Right hindlimb (tissue), 1 donor: ENCODE data around the gene CIAO3.
A peak's percentile ranks its signal among the peaks of the same experiment; 100 is the strongest.

Experiments used
- DNase-seq: peaks from one replicate; pipeline ENCODE4 v3.0.0-alpha.2; 2018

Gene CIAO3

DNA sequence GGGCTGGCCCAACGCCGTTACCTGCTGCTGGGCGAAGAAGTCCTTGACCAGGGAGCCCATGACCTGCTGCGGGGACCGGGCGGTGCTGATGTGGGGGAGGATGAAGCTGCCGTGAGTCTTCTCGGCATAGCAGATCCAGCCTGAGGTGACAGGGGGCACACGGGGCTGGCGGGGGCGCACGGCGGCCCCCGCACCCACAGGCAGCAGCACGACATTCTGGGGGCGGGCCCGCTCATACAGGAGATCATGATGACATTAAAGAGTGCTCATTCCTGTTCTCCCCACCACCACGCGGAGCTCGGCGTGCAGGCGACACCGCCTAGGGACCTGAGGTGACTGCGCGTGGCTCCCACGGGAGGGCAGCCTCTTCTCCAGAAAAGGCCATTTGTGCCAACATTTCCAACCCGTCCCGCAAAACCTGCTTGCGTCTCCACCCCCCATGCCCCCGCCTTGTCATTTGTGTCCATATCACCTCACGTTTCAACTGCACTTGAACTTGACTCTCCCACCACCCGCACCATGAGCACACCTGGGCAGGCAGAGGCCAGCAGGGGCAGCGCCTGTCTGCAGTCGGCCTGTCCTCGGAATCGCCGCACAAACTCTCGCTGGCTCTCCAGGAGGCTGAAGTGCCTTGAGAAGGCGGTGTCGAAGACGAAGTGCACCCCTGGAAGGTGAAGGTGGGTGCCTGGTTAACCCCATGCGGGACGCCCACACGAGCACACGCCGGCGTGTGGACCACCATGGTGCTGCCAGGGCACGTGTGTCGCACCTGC, 6.4 kb downstream of the CIAO3 start:
- DNase-seq = no peak

DNA sequence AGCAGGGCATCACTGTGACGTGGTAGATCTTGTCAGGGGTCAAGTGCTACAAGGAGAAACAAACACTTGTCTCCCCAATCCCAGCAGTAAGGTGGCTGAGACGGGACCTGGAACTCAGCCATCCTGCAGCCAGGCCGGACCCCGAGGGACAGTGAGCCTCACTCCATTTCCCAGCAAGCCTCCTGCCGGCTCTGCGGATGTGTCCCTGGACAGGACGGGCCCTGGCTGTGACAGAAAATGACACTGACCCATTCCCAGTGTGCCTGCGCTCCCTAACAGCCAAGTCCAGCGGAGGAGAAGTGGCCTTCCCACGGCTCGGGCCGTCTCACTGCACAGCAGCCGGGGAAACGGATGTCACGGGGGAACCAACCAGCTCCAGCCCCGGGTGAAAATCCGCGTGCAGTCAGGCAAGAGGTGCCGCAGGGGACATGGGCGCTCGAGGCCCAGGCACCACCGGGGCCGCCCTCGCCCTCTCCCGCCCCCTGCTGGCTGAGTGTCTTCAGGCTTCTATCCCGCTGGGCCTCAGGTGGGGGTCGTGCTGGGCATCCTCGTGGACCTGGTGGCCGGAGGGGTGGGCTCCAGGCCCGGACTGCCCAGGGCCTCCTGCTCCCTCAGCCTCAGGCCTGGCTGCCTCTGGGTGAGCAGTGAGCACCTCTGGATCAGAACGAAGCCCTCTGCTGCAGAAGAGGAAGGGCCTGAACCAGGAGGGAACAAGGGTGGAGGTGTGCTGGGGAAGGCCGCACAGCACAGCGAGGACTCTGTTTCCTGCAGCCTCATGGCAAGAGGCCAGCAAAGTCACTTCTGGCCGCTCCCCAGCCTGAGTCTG, 7.2 kb downstream of the CIAO3 start:
- no peak for DNase-seq

DNA sequence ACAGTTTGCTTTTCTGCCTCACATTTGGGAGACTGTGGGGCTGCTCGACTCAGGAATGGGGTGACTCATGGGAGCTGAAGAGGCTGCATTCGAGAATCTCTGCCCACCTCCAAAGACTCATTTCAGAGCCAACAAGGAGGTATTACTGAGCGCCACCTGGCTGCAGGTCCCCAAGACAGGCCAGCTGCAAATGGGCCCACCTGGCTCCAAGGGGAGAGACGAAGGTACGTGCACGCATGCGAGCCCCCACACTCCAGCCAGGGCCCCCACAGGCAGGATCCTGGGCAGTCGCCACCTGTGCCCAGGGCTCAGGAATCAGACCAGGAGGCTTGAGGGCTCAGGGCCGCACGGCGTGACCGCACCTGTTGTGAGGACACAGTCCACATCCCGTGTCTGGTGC, 7.9 kb downstream of the CIAO3 start:
- no peak for DNase-seq

DNA sequence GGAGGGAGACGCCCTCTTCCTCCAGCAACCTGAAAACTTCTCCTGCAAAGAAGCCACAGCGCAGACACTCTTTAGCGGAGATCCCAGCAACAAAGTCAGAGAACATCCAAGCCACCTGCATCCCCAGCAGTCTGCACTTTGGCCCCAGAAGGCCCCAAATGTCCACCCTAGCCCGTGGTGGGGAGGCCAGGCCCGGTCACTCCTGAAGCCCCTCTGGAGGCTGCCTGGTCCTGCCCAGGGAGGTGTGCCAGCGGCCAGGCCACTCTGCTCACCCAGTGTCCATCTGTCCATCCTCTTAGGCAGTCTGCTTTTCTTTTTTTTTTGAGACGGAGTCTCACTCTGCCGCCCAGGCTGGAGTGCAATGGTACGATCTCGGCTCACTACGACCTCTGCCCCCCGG, 8.5 kb downstream of the CIAO3 start:
- DNase-seq = no peak

DNA sequence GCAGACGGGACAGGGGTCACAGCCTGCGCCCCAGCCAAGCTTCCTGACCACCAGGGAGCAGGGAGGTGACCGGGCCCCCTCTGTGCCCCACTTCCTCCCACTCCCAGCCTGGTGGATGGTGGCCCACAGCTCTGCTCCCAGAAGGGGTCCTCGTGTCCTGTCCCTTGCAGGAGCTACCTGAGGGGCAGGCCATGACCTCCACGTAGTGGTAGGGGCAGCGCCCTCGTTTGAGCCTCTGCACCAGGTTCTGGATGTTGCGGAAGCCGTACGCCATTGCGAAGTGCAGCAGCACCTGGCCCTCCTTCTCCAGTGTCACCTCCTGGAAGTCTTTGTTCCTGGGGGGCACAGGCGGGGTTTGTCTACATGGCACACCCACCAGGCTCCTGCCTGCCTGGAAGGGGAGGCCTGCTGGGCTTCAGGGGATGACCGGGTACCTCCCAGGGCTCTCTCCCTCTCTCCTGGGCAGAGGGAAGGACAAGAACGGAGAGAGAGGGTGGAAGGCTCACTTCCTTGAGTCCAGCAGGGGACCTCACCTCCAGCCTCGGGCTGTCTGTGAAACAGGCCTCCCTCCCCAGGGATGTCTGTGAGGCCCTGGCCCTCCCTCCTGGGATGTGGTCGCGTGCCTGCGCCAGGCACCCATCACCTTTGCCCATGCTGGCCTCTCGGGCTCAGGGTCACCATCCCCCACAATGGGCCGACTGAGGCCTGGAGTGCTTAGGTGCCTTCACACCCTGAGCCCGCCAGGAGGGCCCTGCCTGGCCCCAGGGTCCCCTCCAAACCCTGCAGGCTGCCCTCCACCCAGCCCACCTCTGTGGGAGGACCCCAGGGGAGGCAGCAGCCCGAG, 9.9 kb downstream of the CIAO3 start:
- no peak for DNase-seq

DNA sequence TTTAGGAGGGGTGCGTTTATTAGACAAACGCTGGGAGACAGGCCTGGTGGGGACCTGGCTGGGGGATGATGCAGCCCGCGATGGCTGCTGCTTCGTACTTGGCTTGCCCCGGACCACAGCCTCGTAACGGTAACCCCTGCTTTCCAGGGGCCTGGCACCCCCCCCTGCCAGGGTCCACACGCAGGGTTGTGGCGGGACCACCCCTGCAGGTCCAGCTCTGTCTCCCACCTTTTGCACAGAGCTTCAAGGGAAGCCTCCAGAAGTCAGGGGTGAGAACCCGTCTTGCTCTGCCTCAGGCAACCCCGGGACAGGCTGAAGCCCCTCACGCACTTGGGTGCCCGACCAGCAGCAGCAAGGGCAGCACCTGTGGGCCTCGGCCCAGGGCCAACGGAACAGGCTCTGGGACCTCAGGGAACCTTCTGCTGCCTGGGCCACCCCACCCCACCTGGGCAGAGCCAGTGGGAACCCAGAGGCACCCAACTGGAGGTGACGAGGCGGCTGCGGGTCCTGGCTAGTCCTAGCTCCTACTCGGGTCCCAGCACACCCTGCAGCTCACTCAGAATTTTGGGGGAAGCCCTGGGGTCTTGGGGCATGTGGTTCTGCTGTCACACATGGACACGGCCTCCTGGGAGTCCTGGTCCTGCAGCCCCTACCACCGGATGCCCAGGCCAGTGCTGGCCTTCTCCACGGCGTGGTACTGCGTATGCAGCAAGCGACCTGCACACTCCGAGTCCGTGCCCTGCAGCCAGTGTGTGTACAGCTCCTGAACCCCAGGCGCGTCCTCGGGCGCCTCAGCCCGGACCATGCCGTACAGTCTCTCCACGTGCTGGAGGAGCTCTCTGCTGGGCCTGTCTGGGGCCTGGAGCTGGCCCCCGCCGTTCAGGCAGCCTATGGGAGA, 10.8 kb downstream of the CIAO3 start:
- no peak for DNase-seq

DNA sequence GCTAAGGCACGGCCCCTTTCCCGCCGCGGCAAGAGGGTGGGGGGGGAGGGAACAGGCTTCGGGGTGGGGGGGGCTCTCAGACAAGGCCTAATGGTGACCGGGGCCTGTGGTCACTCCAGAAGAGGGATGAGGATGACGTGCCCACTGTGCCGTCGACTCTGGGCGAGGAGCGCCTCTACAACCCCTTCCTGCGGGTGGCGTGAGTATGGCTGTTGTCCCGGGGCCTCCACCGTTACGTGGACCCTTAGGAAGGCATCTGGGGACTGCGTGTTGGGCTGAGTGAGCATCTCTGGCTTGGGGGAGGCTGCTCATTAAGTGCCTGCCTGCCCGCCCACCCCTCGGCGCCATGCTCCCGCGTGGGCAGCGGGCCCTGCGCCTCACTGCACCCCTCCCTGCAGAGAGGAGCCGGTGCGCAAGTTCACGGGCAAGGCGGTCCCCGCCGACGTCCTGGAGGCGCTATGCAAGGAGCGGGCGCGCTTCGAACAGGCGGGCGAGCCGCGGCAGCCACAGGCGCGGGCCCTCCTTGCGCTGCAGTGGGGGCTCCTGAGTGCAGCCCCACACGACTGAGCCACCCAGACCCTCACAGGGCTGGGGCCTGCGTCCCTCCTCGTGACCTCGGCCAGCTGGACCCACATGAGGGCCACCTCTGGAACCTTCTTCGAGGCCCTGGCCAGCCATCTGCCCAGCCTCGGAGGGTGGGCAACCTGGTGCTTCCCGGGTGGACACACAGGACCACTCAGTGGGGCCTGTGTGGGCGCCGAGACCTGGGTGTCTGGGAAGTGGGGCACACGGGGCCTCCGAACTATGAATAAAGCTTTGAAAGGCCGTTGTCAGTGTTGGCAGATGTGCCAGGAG, 11.7 kb downstream of the CIAO3 start:
- no peak for DNase-seq

DNA sequence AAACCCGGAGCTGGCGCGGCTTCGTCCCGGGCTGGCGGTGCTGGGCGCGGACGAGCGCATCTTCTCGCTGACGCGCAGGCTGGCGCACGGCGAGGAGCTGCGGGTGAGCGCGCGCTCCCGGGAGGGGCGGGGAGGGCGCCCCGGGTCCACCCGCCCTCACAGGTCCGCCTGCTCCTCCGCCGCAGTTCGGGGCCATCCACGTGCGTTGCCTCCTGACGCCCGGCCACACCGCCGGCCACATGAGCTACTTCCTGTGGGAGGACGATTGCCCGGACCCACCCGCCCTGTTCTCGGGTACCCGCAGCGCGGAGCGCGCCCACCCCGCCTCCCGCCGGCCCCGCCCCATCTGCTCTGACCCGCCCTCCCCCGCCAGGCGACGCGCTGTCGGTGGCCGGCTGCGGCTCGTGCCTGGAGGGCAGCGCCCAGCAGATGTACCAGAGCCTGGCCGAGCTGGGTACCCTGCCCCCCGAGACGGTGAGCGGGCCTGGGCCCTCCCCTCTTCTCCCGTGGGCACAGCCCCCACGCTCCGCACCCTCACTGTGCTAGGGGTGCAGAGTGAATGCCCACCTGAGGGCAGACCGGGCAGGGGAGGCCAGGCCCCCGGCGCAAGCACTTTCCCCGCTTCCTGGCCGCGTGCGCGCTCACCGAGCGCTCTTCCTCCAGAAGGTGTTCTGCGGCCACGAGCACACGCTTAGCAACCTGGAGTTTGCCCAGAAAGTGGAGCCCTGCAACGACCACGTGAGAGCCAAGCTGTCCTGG, 12.5 kb downstream of the CIAO3 start:
- peak; percentile 72 for DNase-seq

DNA sequence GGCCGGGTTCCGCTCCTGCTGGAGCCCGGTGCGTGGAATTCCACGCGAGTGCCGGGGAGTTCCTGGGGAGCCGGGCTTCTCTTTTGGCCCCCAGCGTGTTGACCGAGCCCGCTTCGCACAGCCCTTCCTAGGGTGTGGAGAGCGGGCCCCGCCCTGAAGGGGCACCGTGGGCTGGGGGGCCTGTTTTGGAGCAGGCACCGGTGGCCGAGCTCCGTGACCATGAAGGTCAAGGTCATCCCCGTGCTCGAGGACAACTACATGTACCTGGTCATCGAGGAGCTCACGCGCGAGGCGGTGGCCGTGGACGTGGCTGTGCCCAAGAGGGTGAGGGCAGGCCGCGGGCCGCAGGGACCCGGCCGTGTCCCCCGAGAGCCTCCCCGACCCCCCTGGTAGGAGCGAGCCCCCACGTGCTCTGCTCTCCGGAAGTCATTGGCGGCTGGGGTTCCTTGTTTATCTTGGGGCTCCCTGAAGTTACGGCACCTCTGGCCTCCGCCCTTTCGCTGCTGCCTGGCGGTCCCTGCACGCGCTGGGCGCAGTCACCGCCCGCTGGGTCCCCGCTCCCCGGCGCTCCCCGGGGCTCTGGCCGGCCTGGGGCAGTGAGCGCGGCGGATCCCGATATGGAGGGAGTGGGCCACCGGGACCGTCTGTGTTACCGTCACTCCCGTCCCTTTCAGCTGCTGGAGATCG, 13.4 kb downstream of the CIAO3 start:
- DNase-seq = no peak

DNA sequence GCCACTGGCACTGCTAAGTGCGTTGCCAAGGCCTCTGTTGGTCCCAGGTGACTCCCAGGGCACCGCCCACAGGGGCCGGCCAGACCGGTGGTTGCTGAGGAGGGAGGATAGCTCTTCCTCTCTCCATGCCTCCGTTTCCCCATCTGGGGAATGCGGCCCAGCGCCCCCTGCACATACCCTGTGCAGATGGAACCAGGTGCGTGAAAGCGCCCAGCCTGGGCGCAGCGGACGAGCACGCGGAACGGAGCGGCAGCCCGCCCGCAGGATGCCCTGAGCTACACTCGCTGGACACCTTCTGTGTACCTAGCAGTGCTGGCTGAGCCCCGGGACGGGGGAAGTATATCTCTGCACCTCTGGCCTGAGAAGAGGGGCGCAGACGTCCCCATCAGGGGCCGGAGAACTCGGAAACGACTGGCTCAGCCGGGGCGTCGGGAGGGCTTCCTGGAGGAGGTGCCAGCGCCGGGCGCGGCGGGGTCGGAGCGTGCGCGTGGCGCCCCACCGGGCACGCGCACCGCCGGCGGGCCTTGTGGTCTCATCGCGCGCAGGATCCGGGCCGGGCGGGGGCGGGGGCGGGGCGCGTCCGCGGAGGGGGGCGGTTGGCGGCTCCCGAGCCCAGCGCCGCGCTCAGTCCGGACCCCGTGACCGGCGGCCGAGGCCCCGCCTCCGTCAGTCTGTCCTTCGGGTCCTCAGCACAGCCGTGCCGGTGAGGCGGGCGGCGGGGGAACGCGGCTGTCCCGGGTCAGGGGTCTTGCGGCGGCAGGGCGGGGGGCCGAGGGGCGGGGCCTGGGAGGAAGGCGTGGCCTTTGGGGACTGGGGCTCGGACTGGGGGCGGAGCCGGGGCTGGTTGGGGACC, 14.1 kb downstream of the CIAO3 start, which contains the start of the genes CCDC78 and HAGHL:
TSS of gene CCDC78 (minus strand) at position 6 of the 853 bp plus-strand sequence. CDS start 76 bp downstream, outside the sequence.
TSS of gene HAGHL (plus strand) at position 669 of the 853 bp plus-strand sequence. CDS start 404 bp downstream, outside the sequence.
- peak; percentile 63 for DNase-seq

DNA sequence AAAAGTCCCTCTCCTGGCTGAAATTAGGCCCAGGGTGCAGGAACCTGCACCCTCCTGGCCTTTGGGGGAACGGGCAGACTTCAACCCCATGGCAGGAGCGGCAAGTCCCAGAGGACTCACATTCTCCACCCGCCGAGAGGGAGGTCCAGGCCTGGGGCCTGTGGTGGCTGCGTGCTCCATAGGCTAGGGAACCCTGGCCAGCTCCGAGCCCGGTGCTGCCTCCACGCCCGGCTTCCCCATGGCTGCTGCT, 14.7 kb downstream of the CIAO3 start:
- no peak for DNase-seq

DNA sequence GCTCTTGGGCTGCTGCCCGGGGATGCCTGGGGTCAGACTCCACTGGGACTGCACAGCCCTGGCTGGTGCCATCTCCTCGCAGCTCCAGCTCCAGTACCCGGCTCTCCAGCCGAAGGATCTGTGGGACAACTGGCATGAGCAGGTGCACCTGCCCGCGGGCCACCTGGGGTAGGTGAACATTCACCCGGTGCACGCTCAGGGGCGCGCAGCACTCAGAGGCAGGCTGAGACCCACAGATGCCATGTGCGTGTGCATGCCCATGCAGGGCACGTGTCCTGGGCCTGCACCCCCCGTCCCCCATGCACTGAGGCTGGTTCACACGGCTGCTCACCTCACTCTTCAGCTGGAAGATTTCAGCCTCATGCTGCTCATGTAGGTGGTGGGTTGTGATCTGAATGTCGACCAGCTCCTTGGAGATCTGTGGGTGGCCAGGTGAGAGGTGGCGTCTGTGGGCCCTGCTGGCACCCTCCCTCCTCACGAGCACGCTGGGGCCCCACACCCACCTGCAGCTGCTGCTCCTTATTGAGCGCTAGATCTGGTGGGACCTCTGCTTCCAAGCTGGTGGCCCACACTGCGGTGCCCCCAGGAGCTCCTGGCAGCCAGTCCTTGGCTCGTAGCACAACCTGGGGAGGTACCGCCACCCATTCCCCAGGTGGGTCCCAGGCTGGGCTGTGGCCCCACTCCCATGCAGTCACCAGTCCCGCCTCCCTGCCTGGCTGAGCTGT, 15.2 kb downstream of the CIAO3 start:
- DNase-seq = no peak

DNA sequence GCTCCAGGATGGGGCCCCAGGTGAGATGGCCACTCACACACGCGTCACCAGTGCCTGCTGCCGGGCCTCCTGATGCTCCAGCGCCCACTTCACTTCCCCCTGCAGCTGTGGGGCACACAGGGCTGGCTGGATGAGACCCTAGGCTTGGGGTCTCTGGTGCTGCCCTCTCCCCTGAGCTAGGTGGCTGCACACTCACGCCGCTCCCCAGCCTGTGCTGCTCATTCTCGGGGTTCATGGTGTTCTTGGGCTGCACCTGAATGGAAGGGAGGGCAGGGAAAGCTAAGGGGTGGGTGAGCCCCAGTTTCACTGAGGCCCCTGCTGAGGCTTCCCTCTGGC, 15.8 kb downstream of the CIAO3 start:
- no peak for DNase-seq

DNA sequence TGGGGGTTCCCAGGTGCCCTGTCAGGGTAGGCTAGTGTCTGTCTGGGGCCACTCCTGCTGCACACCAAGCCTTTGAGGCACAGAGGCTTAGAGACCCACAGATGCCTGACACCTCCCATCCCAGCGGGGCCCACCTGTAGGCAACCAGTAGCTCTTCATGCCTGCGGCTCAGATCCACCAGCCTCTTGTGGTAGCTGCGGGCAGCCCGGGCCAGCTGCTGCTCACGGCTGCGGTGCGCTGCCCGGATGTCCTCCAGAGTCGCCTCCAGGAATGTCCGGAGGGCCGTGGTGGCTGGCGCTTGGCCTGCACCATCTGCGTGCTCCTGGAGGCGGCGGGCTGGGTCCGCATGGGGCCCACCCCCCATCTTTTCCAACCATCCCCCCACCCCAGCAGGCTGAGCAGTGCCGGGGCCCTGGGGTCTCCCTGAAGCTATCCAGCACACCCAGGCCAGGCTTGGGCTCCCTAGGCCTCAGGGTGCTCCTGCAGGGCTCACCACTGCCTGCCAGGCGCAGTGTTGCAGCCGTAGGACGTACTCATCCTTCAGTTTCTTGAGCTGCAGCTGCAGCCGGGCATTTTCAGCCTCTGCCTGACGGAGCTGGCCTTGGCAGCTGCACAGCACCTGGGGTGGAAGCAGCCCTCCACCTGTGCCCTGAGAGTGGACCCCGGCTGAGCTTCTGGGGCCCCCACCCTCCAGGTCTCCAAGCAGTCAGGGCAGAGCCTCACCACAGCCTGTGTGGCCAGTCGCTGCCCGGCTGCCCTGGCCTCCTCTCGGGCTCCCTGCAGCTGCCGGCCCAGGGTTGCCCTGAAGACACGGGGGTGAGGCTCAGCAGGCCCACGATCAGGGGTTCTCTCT, 16.4 kb downstream of the CIAO3 start:
- DNase-seq = no peak

DNA sequence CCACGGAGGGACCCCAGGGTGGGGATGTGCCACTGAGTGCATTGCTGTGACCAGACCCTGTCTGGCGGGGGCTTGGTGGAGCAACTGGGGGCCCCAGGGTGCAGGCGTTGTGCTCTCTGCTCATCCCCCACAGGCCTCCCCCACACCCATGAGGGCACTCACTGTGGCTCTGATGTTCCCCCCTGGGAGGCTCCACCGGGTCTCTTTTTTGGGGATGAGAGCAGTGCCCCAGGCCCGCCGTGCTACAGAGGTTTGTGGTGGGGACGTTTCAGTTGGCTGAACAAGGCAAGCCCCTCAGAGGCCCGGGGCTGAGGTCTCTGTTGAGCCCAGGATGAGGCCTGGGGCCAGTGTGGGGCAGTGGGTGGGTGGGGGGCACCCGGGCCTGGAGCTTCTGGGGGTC, 17.1 kb downstream of the CIAO3 start:
- no peak for DNase-seq

DNA sequence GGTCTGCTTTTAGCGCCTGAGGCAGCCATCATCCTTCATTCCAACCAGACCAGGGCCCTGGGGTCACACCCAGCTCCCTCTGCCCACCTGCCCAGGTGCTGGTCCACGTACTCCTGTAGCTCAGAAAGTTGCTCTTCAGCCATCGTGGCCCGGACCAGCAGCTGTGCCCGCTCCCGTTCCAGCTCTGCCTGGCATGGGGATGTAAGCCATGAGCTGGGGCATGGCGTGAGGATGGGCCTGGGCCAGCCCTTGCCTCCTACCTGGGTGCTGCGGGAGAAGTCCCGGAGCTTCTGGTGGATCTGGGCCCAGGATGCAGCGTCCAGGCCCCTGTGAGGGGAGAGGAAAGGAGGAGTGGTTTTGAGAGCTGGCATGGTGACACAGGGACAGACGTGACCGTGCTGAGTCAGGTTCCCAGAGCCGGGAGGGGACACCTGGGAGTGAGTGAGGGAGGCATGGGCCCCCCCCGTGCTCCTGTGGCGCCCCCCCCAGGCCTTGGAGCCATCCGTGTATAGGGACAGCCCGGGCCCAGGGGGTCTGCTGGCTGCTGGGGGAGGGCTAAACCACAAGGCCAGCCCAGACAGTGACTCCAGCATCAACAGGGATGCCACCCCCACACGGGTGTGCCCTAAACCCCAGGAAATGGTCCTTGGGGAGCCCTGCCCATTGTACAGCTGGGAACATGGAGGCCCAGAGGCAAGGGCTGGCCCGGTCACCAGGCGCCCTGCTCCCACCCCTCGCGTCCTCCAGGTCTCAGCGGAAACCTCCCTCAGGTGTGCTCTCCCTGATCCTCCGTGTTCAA, 17.8 kb downstream of the CIAO3 start:
- no peak for DNase-seq
